Measurements from ENCODE around the gene PXMP2.

Gene PXMP2

DNA sequence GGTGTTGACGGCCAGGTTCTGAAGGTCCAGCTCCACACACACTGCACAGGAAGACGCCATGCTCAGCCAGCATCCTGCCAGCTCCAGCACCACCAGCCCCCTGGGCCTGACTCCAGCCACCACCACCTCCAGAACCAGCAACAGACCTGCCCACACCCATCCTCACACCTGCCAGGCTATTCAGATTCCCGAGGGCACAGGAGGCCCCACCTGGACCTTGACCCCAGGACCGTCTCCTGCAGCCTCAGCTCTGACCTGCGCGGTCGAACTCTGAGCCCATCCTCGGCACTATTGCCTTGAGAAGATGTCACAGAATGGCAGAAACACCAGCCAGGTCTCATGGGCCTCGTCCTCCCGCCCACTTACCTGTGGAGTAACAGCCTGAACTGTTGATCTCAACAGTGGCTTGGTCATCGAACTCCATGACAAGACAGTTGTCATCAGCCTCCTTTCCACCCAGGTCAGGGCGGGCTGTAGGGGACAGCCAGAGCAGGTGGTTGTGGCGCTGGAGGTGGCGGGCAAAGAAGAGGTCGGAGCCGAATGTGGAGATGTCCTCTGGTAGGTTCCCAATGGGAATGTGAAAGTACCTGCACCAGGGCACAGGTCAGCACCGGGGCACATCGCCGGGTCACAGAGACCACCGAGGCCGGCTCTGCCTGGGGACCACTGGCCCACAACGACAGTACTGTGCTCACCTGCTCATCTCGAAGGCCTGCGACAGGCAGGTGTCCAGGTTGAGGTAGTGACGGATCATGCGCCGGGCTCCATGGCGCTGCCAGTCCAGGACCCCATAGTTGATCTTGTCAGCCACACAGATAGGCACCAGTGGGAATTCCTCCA is 45.4 kb upstream of the PXMP2 start:
- TF ChIP-seq, protein P1, sequence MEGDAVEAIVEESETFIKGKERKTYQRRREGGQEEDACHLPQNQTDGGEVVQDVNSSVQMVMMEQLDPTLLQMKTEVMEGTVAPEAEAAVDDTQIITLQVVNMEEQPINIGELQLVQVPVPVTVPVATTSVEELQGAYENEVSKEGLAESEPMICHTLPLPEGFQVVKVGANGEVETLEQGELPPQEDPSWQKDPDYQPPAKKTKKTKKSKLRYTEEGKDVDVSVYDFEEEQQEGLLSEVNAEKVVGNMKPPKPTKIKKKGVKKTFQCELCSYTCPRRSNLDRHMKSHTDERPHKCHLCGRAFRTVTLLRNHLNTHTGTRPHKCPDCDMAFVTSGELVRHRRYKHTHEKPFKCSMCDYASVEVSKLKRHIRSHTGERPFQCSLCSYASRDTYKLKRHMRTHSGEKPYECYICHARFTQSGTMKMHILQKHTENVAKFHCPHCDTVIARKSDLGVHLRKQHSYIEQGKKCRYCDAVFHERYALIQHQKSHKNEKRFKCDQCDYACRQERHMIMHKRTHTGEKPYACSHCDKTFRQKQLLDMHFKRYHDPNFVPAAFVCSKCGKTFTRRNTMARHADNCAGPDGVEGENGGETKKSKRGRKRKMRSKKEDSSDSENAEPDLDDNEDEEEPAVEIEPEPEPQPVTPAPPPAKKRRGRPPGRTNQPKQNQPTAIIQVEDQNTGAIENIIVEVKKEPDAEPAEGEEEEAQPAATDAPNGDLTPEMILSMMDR (IDR thresholded peaks at IDR 0.05; ENCODE audit: insufficient read depth, low read length, missing control alignments) = no peak
- CTCF ChIA-PET = interaction anchor here (0.8 to 6.2 kb wide), 5 partner anchors 9 to 225 kb away, joined by 3 to 78 read pairs (median 3); no protein-coding TSS in a partner anchor
- POLR2A ChIA-PET = no interaction called here
- DNase-seq (ENCODE audit: low read depth, low spot score) = no peak
- H3K4me3 ChIP-seq (ENCODE audit: low read depth, low read length) = no peak overlapping the region

DNA sequence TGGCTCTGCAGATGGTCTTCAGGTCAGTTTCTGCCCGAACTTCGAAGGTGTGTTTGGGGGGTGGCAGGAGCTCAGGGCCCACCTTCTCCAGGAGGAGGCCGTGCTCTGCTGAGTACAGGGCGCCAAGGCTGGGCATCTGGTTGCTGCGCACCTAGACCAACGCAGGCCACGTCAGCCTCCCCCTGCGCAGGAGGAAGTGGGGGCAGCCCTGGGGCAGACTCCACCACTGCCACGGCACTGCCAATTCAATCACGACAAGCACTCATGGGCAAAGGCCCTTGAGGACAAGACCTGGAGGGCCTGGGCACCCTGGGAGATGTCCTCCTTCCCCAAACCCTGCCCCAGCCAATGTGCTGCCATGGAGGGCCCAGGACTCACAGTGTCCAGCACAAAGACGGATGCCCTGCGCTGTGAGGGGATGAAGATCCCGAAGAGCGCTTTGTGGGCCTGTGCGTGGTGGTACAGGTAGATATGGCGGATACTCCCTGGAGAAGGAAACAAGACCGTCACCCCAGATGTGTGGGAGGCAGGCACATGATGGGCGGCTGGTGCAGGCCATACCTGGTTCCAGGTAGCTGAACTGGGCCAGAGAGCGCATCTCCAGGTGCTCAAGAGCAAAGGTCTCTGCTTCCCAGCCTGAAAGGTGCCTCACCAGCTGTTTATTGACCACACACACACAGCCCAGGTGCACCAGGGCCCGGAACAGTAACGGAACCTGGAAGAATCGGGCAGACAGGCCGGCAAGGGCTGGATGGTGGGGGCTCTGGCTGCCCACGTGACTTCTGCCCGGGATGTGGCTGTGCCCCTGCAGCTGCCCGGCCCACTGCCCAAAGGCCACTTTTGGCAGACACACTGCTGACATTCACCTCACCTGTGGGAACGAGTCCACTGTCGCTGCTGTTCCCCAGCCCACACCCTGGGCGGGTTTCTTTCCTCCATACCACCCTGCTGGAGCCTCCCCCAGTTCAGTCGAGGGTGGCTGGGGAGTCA is 44.2 kb upstream of the PXMP2 start:
- TF ChIP-seq, protein P1 (IDR thresholded peaks at IDR 0.05; ENCODE audit: insufficient read depth, low read length, missing control alignments) = no peak
- ChIA-PET POLR2A (no interaction called here), CTCF (interaction anchor here (0.9 to 1.0 kb wide), 2 partner anchors 8 to 29 kb away, joined by 3 to 6 read pairs; no protein-coding TSS in a partner anchor)
- no peak overlapping the region for H3K4me3 ChIP-seq (ENCODE audit: low read depth, low read length)
- DNase-seq (ENCODE audit: low read depth, low spot score) = no peak

DNA sequence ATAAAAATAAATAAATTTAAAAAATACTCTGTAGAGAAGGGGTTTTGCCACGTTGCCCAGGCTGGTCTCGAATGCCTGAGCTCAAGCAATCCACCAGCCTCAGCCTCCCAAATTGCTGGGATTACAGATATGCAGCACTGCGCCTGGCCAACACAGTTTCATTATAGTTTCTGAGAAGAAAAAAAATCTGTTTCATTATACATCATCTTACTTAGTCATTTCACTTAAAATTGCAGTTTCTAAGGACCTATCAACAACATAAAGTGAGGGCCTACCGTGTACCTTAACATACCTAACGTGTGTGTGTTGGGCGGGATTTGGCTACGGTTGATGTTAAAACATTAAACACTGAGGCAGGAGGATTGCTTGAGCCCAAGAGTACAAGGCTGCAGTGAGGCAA is 40.5 kb upstream of the PXMP2 start:
- CTCF ChIA-PET = interaction anchor here (0.9 to 4.3 kb wide), 3 partner anchors 9 to 14 kb away, joined by 3 to 39 read pairs (median 3); no protein-coding TSS in a partner anchor
- POLR2A ChIA-PET = no interaction called here
- no peak for DNase-seq (ENCODE audit: low read depth, low spot score)
- TF ChIP-seq, protein P1 (IDR thresholded peaks at IDR 0.05; ENCODE audit: insufficient read depth, low read length, missing control alignments) = no peak
- no peak overlapping the region for H3K4me3 ChIP-seq (ENCODE audit: low read depth, low read length)

DNA sequence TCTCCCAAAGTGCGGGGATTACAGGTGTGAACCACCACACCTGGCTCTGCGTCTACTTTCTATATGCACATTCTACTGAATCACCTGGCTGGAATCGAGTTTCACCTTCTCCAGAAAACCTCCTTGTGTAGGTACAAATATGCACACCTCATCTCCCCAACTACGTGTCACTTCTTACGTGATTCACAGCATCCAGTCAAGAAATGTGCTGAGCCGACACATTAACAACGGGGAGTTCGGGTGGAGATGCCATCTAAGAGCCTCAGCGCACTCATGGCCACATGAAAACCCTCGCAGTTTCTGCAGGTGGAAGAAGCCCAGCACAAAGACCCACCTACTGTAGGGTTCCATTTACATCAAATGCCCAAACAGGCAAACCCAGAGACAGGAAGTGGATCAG is 39.5 kb upstream of the PXMP2 start:
- H3K4me3 ChIP-seq (ENCODE audit: low read depth, low read length) = no peak overlapping the region
- ChIA-PET CTCF (interaction anchor here (0.9 to 4.3 kb wide), 3 partner anchors 8 to 31 kb away, joined by 3 to 39 read pairs (median 3); no protein-coding TSS in a partner anchor), POLR2A (no interaction called here)
- no peak for DNase-seq (ENCODE audit: low read depth, low spot score)
- TF ChIP-seq, protein P1 (IDR thresholded peaks at IDR 0.05; ENCODE audit: insufficient read depth, low read length, missing control alignments) = no peak

DNA sequence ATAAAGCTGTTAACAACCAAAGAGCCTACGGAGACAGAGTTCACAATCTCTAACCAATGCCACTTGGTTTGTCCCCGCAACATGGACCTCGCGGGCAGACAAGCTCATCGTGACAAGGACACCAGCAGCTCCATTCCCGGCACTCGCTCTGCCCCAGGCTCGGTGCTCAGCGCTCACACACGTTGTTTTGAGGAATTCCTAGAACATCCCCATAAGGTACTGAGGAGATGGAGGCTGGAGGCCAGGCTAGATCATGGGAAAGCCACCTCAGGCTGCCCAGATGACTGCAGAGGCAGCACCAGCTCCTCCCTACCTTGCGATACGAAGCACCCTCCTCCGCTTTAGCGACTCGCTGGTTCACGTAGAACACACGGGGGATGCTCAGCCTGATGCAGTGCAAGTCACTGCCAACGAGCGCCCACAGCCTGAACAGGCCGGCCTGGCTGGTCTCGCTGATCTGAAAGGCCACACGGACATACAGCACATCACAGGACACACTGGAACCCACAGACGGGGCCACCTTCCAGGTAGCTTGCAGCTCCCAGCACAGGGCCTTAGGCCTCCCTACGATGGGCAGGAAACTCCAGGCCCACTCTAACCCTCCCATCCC is 38.7 kb upstream of the PXMP2 start:
- TF ChIP-seq, protein P1 (IDR thresholded peaks at IDR 0.05; ENCODE audit: insufficient read depth, low read length, missing control alignments) = no peak
- no peak for DNase-seq (ENCODE audit: low read depth, low spot score)
- CTCF ChIA-PET = interaction anchor here (1.2 to 4.3 kb wide), 3 partner anchors 11 to 34 kb away, joined by 3 to 39 read pairs (median 9); no protein-coding TSS in a partner anchor
- H3K4me3 ChIP-seq (ENCODE audit: low read depth, low read length) = no peak overlapping the region
- POLR2A ChIA-PET = no interaction called here
